Hippocampal formation (tissue), 2 donors: ENCODE data around the gene C11orf16.
A peak's percentile ranks its signal among the peaks of the same experiment; 100 is the strongest.
"Not testable (repeated sequence)": the region's sequence is repeated elsewhere in the genome, so short reads cannot be mapped to it uniquely, and the experiment has no call there.

Experiments
- DNase-seq, 2 donors: peaks; one replicate each; lab custom pipeline; 2025; lab: John Stamatoyannopoulos, UW

The C11orf16 gene, protein sequence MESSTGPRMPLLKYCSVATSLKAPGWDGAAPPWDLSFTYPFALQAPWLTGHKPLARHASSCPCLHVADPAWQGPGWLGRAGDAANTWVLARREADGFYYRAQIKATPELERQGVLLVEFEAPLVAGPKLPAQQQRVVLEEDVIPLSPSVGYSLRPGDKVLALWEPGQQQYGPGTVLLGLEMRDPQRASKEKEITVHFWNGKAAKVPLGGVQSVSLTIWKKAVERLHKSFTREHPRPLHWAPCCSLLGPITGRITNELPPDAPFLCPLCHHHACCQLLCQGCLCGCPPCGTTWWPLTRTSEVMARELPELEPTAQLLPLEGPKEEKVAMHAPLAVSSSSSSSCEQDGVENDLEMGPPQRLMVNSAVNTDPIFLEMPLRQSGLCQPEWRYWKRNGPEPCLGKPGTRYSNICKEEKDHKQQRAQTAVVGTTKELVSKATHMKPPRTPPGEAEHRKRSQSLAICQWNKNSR

DNA sequence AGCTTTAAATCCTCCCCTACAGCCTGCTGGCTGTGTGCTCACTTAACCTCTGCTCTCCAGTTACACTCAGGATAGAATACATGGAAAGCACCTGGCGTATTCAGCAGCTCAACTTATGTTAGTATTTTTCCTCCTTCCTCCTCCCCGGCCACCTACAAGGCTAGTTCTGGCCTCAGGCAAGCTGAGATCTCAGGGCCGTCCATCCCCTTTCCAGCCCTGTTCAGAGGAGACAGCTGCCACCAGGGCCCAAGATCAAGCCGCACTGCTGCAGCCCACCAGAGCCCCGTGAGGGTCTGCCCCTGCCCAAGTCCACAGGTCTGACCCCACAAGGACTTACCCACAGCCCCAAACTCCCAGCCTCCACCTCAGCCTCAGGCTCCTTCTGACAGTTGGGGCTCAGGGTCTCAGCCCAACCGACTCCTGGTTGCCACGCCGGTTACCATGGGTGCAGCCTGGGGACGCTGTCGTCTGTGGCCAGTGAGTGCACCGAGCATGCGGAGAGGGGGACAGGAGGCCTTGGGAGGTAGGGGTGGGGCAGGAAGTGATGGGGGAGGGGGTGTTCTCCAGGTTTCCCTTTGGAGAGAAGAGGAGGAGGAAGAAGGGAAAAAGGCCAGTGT lies at the start of gene C11orf16:
C11orf16 (minus strand) TSS at position 384 of the 617 bp plus-strand sequence. CDS start 639 bp downstream, outside the sequence.
- DNase-seq = no peak

DNA sequence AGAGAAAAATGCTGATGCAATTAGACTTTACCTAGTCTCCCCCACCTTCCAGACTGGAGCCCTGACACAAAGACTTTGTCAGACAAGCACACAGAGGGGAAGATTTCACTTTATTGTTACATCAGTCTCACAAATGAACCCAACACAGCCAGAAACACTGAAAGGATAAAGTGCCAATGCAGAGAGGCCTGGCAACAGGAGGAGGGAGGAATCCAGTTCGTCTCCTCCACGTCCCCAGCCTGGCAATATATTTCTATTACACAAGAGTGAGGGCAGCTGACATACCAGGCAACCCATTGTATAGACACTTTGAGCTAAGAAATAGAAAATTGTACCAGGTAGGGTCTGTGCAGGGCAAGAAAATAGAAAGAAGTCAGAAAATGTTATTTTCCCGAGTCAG lies 47.7 kb upstream of the C11orf16 start:
- no peak for DNase-seq

DNA sequence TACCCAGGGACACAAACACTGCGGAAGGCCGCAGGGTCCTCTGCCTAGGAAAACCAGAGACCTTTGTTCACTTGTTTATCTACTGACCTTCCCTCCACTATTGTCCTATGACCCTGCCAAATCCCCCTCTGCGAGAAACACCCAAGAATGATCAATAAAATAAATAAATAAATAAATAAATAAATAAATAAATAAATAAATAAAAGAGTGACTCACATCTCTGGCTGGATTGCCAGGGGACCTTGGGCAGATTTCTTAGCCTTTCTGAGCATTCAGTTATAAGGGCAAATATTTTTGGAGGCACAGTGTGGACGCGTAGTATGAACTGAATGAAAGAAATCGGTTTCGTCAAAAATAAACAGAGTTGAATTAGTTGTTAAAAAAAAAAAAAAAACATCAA lies 46.6 kb upstream of the C11orf16 start:
- DNase-seq = not testable (repeated sequence)

DNA sequence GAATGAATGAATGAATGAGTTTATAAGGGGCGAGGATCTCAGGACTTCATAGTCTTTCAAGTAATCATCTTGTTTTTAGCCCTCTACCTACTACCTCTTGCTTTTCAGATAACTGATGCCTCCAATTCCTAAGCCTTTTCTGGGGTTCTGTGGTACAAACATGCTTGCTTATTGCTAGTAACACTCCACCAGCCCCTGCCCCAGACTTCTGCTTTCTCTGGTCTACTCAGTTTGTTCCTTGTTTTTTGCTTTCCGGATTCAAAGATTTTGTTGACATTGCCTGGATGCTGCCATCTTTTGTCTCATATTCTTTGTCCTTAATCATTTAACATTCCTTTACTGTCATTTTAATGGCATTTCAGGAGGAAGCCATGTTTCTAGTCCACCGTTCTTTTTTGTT lies 40.4 kb upstream of the C11orf16 start:
- DNase-seq = no peak

DNA sequence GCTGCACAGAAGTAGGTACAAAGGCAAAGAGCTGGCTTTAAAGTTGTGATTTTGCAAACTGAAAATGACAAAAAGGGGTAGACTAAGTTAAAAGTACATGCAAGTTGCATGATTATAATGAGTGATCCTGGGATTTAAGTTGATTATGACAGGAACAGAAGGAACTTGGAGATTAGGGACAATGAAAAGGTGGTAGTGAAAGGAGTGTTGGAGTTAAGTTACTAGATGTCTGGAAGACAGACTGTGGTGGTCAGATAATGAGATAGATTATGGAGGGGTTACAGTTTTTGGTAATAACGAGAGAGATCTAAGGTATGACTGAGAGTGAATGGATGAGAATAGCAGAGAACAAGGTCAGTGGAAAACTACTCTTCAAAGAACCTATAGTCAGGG lies 39.2 kb upstream of the C11orf16 start:
- DNase-seq = no peak

DNA sequence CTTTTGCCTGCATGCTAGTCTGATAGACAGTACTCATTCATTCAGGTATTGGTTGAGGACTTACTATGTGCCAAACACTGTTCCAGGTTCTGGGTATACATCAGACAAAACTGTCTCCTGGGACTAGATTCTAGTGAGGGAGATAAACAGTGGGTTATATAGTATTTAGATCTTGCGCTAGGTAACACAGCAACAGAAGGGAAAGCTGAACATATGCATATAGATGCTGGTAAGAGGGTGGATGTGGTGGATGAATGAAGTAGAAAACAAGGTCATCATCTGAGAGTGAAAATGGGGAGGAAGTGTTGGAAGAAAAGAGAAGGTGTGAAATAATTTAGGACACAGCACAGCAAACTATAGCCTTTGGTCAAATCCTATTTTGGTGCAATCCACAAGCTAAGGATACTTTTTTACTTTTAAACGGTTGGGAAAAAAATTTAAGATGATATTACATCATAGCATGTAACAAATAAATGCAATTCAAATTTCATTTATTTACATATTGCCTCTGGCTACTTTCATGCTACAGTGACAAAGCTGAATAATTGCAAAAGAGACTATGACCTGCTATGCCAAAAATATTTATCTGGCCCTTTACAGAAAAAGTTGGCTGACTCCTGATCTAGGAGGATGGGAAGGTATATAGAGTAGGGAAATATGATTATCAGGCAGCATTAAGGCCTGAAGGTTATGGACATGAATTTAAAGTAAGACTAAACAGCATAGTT lies 38.6 kb upstream of the C11orf16 start:
- DNase-seq = no peak

DNA sequence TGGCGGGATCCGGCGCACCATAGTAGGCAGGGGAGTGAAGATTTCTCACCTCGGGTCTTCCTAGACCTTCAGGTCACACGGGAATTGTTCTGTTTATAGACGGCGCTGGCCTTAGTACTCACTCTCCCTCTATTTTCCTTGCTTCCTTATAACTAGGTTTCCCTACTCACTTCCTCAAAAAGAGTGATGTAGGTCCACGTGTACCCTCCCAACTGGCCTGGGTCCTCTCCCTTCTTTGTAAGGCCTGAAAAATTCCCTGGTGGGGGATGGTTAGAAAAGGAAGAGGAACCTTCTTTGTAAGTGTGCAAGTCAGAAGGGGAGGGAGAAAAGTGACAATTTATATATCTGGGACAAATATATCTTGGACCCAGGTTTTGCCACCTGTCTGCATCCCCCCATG lies 34.4 kb upstream of the C11orf16 start:
- DNase-seq = no peak

DNA sequence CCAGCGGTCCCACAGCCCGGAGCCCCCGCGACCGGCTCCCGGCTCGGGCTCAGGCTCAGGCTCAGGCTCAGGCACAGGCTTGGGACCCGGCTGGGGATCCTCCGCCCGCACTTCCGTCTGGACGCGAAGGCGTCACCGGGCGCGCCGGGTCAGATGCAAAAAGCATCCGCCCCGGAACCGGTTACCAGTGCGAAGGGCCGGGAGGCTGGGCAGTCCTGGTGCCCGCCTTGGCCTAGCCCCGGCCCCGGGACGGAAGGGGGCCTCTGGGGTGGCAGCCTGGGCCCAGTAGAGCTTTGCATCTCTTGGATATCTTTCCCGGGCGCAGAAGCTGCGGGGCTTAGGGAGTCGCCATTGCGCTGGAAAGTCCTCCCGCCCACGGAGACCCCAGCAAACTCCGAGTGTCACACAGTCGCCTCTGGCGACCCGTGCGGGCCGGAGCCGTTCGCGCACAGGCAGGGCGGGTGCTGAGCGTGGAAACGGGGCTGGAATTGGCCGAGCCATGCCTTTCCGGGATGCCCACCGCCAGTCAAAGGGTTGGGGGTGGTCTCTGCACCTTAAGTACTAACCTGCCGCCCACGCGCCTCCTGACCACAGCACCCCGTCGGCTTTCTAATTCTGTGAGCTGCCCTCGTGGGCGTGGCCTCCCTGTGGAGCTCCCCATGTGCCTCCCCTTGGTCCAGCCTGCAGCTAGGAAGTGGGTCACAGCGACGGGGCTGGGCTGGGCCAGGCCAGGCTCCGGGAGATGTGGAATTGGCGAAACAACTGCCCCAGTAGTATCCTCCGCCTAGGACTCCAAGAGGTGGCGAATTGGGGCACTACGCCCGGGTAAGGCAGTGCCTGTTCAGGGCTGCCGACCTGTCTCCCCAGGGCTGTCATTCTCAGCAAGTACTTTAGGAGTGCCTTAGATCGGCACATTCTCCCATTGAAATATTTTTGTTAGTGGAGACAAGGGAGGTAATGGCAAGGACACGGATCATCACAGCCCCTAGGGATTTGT lies 31.9 kb upstream of the C11orf16 start, which contains the start of gene TMEM9B:
TMEM9B (minus strand) TSS at position 119 of the 997 bp plus-strand sequence. CDS start 129 bp downstream, outside the sequence.
- DNase-seq = peak; percentile 83 to 88

DNA sequence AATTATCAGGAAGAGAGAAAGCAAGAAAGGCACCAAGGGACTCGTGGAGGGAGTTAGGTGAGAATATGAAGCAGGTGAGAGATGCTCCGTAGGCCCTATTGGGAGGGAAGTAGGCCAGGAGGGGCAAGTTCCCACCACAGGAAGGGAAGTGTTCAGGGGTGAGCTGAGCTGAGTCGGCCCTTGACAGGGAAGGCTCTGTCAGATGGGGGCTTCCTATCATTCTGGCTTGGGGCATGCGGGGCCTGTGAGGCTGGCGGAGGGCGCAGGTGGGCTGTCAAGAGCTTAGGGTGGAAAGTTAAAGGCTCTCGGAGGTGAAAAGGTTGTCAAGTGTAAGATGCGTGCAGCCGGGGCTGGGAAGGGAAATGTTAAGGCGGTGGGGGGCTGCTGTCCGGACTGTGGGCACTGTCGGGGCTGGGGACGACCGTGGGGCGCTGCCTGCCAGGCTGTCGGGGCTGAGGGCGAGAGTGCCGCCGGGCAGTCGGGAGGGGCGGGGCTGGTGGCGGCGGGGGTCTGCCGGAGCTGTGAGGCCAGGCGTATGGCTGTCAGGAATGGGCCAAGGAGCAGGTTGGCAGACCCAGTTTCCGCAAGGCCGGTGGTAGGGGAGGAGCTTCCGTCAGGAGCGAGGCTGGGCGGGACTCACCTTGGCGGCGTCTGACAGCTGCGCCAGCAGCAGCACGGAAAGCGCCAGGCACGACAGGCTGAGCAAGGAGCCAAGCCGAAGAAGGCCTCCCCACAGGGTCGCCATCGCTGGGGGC lies 31.0 kb upstream of the C11orf16 start:
- DNase-seq = peak in 1 of 2 donors; percentile 52

DNA sequence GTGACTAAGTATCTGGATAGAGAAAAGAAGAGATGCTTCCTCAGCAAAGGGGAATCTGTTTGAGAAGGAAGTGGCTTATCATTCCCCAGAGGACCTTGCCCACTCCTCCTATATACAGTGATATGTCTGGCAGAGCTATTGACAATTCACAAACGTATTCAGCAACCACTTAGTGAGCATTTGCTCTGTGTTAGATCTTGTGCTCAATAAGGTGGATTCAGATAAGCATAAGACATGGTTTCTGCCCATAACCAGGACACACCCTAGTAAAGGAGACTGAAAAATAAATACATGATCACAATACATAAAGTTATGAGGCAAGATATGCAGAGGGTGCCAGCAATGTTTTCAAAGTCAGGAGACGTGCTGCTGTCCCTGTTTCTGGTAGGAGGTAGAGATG lies 30.1 kb upstream of the C11orf16 start:
- DNase-seq = no peak

DNA sequence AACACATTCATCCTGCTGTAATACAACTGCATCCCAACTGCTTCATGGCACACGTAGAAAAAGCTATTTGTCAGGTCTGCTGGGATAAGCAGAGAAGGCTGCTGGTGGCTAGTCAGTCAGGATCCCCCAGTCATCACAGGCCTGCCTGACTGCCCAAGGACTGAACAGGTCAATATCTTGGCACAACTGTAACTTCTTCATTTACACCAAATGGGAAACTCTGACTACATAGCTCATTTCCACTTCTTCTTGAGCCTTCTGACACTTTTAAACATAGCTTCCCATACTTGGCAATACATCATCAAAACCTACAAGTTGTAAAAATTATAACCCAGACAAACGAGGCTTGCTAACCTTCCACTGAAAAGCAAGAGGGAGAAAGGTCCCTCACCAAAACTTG lies 28.7 kb upstream of the C11orf16 start:
- no peak for DNase-seq

DNA sequence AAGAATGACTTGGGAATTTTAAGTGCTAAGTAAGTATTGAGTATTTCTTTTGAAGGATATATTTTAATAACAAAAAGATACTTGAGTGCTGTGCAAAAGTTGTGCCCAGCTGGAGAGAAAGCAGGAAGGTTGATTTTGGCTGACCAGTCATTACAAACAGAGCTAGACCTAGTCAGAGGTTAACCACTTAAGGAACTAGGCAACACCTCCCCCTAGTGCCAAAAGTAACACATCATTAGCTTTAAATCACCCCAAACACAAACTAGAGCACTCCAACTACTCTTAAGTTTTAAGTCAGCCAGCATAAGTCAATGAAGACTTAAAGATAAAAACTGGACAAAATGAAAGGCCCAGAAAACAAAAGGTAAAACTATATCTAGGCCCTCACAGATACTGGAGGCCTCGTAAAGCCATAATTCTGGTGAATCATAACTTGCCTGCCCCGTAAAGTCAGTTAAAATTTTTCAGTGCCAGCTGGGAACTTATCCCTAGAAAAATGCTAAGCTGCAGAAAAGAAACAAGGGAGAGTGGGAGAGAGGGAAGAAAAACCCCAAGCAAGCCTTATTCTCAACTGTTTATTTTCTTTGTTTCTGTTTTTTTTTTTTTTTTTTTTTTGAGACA lies 26.9 kb upstream of the C11orf16 start:
- peak in 1 of 2 donors; percentile 26 for DNase-seq

DNA sequence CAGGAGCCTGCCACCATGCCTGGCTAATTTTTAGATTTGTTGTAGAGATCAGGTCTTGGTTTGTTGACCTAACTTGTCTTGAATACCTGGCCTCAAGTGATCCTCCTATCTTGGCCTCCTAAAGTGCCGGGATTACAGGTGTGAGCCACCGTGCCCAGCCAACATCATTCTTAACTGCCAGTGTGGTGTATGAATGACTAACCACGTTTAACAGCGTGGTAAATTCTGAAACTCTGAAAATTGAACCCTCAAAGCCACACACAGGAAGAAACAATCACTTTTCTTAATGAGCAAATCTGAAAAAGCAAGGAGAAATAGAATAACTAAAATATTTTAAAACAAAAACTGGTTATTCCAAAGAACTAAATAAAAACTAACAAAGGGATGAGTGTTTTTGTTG lies 24.1 kb upstream of the C11orf16 start:
- no peak for DNase-seq

DNA sequence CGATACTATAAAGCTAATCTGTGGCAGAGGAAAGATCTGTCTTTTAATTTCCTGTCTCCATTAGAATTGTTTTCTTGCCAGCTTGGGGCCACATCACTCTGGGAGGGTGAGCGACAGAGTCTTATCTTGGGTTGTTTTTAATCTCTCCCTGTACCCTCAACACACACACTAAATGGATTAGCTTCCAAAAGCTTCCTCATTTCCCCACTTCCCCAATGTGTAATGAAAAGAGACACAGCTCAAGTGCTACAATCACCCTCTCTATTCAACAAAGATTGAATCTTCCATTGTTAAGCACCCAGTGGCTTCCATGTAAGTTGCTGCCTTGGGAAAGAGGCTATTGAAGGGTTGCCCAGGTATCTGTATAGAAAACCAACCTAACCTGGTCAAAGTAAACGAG lies 16.1 kb upstream of the C11orf16 start:
- no peak for DNase-seq

DNA sequence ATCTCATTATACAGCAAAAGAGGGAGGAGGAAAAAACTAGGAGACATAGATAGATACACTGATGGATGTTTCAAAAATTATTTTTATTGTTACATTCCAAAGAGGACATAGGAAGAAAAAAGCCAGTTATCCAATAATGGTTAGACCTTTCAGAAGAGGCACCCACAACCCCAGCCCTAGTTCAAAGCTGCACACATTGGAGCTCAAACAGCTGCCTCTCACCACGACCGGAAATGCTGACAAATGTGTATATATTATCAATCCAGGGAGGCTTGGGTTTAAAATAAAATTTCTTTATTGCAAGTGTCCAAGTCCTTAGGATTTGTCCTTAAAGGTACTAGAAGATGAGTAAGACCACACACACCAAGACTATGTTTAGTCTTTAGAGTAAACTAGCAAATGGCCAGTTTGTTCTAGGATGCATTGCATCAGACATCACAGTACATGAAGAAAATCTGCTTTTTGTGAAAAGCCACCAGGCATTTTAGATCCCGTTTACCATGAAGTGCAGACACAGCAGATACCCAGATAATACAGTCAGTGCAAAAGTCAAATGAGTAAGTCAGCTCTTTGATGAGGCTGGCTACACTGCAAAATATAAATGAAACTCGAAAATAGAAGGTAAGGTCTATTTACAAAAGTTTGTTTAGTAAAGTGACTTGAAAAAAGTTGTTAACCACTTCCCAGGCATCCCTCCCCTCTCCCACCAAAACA lies 14.6 kb upstream of the C11orf16 start:
- DNase-seq = no peak

DNA sequence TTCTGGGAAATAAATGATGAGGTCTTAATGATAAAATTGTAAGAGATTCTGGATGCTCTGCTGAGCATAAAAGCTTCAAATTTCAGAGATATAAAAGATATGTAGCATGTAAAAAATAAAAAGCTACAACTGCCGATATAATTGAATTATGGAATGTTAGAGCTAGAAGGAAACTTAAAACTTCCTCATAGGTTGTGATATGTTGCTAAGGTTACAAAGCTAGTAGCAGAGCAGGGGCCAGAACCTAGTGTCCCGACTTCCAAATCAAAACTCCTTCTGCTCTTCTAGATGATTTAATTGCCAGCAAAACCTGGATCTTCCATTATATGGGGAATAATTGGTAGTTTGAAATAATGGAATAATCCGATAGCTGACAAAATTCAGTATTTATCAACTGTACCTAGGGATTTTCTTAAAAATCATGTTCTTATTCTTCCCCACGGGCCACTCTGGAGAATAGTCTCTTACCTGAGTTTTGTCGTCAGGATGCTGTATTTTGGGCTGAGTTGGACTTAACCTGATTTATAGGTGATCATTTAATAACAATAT lies 9.8 kb upstream of the C11orf16 start, which contains the start of gene ASCL3:
ASCL3 (minus strand) TSS at position 499 of the 549 bp plus-strand sequence. CDS start 4,855 bp downstream, outside the sequence.
- DNase-seq = no peak

DNA sequence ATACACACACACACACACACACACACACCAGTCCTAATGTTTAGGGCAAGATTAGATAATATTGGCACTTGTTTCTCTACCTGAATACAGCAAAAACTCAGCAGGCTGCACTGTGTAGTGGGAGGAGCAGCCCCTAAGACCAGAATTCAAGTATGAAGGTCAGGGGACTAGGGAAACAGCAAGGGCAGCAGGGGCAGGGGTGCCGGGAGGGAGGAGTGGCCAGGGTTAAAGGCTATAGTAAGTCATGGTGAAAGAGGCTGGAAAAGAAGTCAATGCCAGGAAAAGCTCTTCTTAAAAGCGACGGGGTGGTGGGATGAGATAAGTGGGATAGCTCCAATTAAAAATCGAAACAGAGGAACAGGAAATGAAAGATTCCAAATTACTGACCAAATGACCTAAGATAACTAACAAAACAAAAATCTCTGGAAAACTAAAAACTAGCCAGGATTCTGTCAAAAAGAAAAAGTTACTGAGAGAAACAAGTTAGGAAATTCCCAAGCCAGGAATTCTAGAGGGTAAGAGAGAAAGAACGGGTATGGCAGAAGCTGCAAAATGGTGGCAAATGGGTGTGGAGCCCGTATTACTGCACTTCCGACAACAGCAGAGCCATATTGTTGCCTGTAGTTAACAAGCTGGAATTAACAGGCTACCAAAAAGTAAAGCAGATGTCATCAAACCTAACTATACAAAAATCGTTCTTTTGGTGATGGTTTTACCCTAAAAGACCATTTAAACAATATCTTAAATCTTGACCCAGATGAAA lies 8.8 kb upstream of the C11orf16 start:
- DNase-seq = no peak

DNA sequence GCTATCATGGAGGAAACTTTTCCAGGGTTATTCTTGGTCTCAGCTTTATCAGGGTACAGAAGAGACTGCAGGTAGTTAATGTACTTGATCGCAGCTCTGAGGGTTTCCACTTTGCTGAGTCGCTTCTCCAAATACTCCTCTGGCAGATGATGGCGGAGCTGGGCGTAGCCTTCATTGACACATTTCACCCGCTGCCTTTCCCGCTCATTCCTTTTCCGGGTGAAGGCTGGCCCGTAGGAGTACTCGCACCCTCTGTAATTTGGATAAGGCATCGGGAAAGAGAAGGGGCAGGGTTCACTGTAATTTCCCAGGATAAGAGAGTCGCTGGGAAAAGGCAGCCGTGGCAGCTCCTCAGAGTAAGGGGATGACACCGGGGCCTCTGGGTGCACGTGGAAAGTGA lies 4.9 kb upstream of the C11orf16 start:
- no peak for DNase-seq
